Measurements from ENCODE around the gene PDE7B.

Gene PDE7B

GRCh38 chr6:135994857-135995544 lies 143.5 kb downstream of the PDE7B start:
- DNase-seq, result no peak

DNA sequence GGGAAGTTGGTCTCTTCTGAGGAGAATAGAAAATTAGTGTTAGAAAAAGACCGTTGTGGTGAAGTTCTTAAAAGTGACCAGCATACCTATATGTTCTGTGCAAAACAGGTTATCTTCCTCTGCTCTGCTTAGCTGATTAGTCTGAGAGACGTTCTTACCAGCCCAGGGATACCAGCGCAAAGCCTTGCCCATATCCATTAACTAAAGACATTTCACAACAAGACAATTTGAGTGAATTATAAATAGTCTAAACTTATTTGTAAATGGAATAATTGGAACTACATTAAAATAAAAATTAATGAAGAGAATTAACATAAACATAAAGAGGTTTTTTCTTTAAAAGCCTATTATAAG lies 144.0 kb downstream of the PDE7B start:
- DNase-seq, result no peak

- DNase-seq, result no peak
Observed at GRCh38 chr6:135996668-135997067, 145.2 kb downstream of the PDE7B start.

GRCh38 chr6:135999393-135999792 lies 147.9 kb downstream of the PDE7B start:
- DNase-seq, result no peak

DNA sequence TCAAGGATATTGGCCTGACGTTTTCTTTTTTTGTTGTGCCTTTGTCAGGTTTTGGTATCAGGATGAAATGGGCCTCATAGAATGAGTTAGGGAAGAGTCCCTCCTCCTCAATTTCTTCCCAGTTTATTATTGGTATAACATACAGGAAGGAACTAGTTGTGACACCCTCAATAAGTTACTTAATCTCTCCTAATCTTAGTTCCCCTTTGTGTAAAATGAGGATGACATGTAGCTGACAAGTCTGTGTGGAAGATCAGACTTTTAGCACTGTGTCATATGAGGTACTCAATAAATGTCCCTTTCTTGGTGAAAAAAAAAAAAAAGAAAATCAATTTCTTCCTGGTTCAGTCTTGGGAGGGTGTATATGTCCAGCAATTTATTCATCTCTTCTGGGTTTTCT lies 155.8 kb downstream of the PDE7B start:
- no peak for DNase-seq

DNA sequence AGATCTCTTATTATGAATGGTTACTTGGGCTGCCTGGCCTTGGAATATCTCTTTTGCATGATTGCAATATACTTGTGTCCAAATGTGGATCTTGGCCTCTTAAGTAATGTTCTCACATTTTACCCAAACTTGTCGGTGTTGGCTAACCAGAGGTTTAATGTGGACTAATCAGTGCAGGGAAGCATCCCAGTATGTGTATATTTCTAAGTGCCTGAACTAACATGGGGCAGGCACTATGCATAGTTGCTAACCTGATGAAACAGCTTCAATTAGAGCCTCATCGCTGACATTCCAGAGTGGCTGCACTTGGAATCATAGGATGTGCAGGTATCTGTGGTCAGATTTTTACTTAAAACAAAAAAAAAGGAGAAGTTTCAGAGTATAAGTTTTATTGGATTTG lies 160.0 kb downstream of the PDE7B start:
- DNase-seq, result no peak

- DNase-seq, result no peak
Observed at GRCh38 chr6:136012198-136012887, 160.8 kb downstream of the PDE7B start.

DNA sequence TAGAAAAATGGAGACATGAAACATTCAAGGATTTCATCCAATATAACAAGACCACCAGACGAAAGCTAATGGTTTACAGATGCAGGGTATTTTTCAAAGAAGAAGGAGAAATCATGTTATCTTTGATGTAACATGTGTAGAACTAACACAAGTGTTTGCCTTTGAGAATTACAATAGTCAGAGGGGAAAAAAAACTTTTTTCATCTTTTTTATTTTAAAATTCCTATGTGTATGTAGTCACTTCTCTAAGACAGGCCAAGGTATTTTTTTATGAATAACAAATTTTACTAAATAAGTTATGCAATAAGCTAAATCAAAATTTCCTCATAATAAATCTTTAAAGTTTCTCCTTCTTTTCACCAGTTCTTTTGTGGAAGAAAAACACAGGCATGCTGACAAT lies 161.4 kb downstream of the PDE7B start:
- DNase-seq, result no peak

GRCh38 chr6:136014454-136015437 lies 163.2 kb downstream of the PDE7B start:
- no peak for DNase-seq

DNA sequence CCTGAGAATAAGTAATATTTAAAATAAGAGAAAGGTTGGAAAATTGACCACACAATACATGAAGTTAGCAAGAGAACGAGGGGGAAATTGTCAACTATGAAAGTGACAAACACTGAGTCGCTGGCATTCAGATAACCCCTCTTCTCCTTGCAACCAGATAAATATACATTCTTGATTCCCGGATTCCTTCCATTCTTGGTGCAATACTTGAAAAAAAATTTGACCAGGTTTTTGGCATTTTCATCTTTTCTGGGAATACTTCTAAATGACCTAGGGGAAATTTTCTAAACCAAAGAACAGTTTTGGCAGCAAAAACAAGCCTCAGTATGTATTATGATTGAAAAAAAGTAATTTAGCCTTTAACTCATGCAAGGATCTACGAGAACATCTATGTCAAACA lies 164.0 kb downstream of the PDE7B start:
- DNase-seq, result no peak

- no peak for DNase-seq
Observed at GRCh38 chr6:136016228-136017225, 165.0 kb downstream of the PDE7B start.

GRCh38 chr6:136020691-136021090 lies 169.2 kb downstream of the PDE7B start:
- no peak for DNase-seq

- DNase-seq, result no peak
Observed at GRCh38 chr6:136022224-136022874, 170.8 kb downstream of the PDE7B start.

DNA sequence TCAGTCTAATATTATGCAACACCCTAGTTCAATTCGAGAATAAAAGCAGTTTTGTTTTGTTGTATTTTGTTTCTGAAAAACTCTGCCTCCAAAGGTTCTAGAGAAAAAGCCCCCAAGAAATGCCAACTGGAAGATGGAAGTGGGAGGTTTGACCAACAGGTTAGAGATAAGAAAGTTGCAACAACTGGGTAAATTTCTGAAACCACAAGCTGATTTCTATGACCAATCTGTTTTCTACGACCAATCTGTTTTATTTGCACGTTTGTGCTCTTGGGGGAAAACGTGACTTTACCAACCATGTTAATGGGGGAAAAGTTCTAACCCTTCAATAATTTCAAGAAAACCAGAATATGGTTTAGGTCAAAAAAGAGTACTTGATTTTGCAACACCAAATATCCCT lies 173.2 kb downstream of the PDE7B start:
- no peak for DNase-seq

GRCh38 chr6:136025736-136026135 lies 174.2 kb downstream of the PDE7B start:
- no peak for DNase-seq

DNA sequence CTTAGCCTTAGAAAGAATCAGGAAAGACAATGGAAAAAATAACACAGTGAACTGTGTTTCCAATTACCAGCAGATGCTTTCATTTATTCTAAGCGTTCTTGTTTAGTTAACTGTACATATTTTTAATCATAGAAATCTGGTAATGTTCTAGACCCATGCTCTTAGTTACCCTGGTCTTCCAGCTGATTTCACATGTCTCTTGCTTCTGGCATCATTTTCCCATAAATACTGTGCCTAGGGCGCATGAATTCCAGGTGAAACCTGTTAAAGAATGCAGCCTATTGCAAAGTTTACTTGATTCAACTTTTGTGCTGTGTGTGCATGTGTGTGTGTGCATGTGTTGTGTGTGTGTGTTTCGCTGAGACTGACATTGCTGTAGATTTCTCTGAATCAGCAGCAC lies 178.6 kb downstream of the PDE7B start:
- no peak for DNase-seq

GRCh38 chr6:136031982-136032381 lies 180.5 kb downstream of the PDE7B start:
- DNase-seq, result no peak

DNA sequence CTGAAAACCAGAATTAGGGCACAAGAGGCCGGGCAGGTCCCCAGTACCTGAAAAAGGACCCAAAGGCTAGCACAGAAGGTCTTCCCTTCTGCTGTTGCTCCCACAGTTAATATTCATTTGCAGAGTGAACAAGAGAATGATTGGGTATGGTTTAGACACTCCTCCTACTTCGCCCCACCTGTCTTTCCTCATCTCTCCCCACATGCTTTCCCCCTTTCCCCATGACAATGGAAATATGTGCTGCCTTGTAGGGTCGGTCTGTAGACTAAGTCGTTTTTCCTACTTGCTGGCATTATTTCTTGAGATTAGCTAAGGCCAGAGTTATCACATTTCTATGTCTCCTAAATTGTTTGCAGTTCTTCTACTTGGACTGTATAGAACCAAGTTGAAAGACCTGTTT lies 181.9 kb downstream of the PDE7B start:
- DNase-seq, result no peak

DNA sequence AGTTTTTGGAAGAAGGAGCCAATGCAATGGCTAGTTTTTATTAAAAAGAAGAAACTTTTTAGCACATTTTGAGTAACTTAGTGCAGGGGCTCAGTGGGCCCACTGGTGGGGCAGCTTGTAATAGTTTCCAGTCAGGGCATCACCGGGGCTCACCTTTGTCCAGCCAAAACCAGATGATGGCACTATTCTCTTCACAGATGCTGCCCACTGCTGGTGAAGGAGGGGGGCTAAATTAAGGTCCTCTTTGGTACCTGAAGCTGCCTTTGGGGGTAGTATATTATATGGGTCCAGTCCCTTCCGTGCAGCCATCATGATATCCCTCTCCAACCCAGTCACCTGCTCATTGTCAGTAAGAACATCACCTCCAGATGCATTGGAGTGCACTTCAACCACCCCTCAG lies 182.9 kb downstream of the PDE7B start:
- DNase-seq, result no peak

DNA sequence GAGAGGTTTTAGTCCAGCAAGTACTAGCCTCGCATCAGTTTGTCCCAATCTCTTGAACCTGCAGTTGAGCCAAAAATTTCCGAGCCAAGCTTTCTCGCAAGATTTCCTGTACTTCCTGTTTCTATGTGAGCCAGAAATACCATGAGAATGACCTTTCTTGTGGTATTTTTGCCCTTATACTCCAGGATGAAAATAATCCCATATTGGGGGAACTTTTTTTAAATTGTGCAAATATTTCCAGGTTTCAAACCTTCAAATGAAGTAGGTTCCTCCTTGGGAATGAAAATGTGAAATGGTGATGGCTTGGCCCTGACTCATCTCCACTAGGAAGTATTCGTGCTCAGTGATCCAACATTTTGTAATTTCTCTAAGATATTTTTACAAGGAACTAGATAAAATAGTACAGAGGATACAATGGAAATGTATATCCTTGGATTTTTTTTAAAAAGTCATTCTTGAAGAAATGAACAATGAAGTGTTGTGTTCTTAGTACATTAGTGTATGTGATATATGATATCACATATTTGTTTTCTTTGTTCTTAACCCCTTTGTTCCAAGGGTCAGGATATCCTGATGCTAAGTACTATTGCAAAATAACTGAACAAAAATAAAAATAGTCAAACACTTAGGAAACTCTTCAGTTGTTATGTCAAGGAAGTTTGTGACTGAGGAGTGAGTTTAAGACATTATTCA lies 184.0 kb downstream of the PDE7B start:
- no peak for DNase-seq

DNA sequence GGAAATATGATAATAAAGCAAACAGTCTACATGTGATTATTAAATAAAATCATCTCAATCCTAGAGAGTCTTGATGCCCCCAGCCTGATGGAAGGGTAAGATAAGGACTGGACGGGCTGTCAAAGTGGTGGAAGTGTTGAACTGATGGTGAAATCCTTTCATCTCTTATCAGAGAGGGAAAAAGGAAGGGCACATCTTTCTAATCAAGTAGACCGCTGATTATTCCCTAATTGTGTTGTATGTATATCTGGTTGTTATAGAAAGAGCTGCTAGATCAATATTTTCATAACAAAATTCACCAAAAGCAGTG lies 184.5 kb downstream of the PDE7B start:
- DNase-seq, result no peak

Measured in activated CD4-positive, alpha-beta T cell treated with anti-CD3 and anti-CD28 coated beads, Interleukin-2, amount 50 U/mL, for 48 hours (primary cell).